WERI-Rb-1 (cell line): ENCODE data around the gene MLLT10.

Source experiments
- DNase-seq: peaks from one replicate; pipeline ENCODE4 v3.0.0-alpha.2; 2020
- H3K27ac ChIP-seq: fragments of 250-450 bp; sonication (Bioruptor Pico); 2 replicates; pipeline ENCODE4 v1.5.1; 2020; ENCODE audit warnings: mild to moderate bottlenecking, moderate library complexity
- H3K27me3 ChIP-seq: fragments of 250-450 bp; sonication (Bioruptor Pico); 2 replicates; pipeline ENCODE4 v1.5.1; 2021; ENCODE audit warnings: mild to moderate bottlenecking, low read depth, moderate library complexity; ENCODE audit not compliant: insufficient read depth, severe bottlenecking
- H3K36me3 ChIP-seq: fragments of 250-450 bp; sonication (Bioruptor Pico); 2 replicates; pipeline ENCODE4 v1.5.1; 2020; ENCODE audit warnings: mild to moderate bottlenecking, moderate library complexity
- H3K4me3 ChIP-seq: 2 replicates; pipeline ENCODE4 v1.5.1; 2011; ENCODE audit warnings: low read depth, mild to moderate bottlenecking, control low read depth, low read length
- H3K9me3 ChIP-seq: fragments of 250-450 bp; sonication (Bioruptor Pico); 2 replicates; pipeline ENCODE4 v1.5.1; 2021; ENCODE audit warnings: mild to moderate bottlenecking, moderate library complexity; ENCODE audit not compliant: severe bottlenecking
- CTCF ChIP-seq: IDR thresholded peaks from 2 replicates; pipeline ENCODE4 v1.5.1; 2011; ENCODE audit warnings: low read depth, mild to moderate bottlenecking, control low read depth, inconsistent platforms, low read length

Gene MLLT10

GRCh38 chr10:21655236-21655635, 121.2 kb downstream of the MLLT10 start:
- Histone ChIP-seq H3K4me3 (no peak overlapping the region), H3K27me3 (no peaks in the 10 kb centered on the region), H3K9me3 (no peaks in the 10 kb centered on the region), H3K27ac (no peak overlapping the region), H3K36me3 (peaks cover 3% of the 10 kb centered on the region; the same call in 1 of the 2 replicates)
- no peak for TF ChIP-seq CTCF
- no peak for DNase-seq

- no peak for DNase-seq
- Histone ChIP-seq H3K9me3 (no peaks in the 10 kb centered on the region), H3K27ac (no peak overlapping the region), H3K4me3 (no peak overlapping the region), H3K27me3 (no peaks in the 10 kb centered on the region), H3K36me3 (peaks cover 3% of the 10 kb centered on the region; the same call in 1 of the 2 replicates)
- TF ChIP-seq CTCF: no peak
These were observed 121.7 kb downstream of the MLLT10 start for GRCh38 chr10:21655687-21656086.

GRCh38 chr10:21661087-21661486, 127.1 kb downstream of the MLLT10 start:
- no peak for TF ChIP-seq CTCF
- DNase-seq: no peak
- H3K27ac ChIP-seq: no peak overlapping the region

GRCh38 chr10:21661935-21662334, 127.9 kb downstream of the MLLT10 start:
- H3K27me3 ChIP-seq: no peaks in the 10 kb centered on the region
- DNase-seq: no peak
- H3K4me3 ChIP-seq: no peak overlapping the region
- H3K36me3 ChIP-seq: no peaks in the 10 kb centered on the region
- H3K9me3 ChIP-seq: no peaks in the 10 kb centered on the region
- no peak for TF ChIP-seq CTCF
- H3K27ac ChIP-seq: no peak overlapping the region

More at GRCh38 chr10:21661087-21661486, 127.1 kb downstream of the MLLT10 start:
- no peaks in the 10 kb centered on the region for H3K9me3 ChIP-seq
- no peaks in the 10 kb centered on the region for H3K27me3 ChIP-seq
- H3K36me3 ChIP-seq: no peaks in the 10 kb centered on the region
- H3K4me3 ChIP-seq: no peak overlapping the region

- no peak for DNase-seq
- H3K4me3 ChIP-seq: no peak overlapping the region
- H3K9me3 ChIP-seq: no peaks in the 10 kb centered on the region
- H3K27ac ChIP-seq: no peak overlapping the region
- no peaks in the 10 kb centered on the region for H3K27me3 ChIP-seq
- no peaks in the 10 kb centered on the region for H3K36me3 ChIP-seq
- no peak for TF ChIP-seq CTCF
These were observed 128.6 kb downstream of the MLLT10 start for GRCh38 chr10:21662635-21663034.

GRCh38 chr10:21668831-21669230, 134.8 kb downstream of the MLLT10 start:
- Histone ChIP-seq H3K27me3 (no peaks in the 10 kb centered on the region), H3K9me3 (no peaks in the 10 kb centered on the region), H3K36me3 (no peaks in the 10 kb centered on the region; the same call in 1 of the 2 replicates), H3K4me3 (no peak overlapping the region), H3K27ac (no peak overlapping the region)
- TF ChIP-seq CTCF: no peak
- DNase-seq: no peak
